Measurements from ENCODE around the gene THEM5.

Gene THEM5

DNA sequence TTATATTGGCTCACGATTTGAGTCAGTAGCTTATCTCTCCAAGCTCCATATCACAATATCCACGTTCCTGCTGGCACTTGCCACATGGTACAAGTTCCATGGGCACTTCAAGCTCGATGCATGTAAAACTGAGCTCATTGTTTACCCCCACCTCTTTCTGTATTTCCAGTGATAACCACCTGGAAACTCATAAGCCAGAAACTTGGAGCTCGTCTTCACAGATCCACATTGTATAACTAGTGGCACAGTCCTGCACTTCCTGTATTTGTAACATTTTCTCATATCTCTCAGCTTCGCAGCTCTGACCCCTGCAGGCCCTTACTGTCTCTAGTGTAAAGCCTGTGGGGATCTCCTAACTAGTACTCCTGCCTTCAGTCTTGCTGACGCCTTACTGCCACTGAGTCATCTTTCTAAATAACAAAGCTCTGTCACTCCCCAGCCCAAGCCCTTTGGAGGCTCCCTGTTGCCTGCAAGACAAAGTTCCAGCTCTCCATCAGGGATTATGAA lies 7.4 kb downstream of the THEM5 start:
- intact Hi-C loops (cut with DNase I), result no loop called here
- DNase-seq, result peak in 1 of 10 donors; percentile 9

DNA sequence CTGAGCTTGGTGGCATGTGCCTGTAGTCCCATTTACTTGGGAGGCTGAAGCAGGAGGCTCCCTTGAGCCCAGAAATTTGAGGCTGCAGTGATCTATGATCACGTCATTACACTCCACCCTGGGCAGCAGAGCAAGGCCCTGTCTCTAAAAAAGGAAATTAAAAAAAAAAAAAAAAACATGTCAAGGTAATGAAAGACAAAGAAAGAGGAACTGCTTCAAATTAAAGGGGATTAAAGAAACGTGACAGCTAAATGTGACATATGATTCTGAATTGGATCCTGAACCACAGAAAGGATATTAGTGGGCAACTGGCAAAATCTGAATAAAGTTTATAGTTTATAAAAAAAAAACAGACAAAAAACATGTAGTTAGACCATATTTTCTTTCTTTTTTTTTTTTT lies 10.1 kb downstream of the THEM5 start:
- intact Hi-C loops (cut with DNase I), result no loop called here
- DNase-seq, result no peak

DNA sequence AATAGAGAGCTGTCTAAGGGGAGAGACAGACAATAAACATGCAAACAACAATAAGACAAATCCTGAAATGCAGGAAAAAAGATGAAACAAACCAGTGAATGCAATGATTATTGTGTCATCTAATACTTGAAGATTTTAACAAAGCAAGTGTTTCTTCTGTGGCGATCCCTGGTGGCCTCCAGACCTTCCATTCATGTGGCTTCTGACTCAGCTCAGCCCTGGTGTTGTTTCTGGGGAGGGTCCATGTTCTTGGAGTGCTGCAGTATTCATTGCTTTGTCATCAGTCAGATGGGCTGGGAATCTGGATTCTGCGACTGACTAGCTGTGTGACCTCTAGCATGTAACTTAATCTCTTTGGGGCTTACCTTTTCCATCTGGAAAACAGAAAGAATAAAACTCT lies 12.4 kb downstream of the THEM5 start:
- peak in 2 of 10 donors; percentile 23 to 59 for DNase-seq
- intact Hi-C loops (cut with DNase I), result no loop called here

DNA sequence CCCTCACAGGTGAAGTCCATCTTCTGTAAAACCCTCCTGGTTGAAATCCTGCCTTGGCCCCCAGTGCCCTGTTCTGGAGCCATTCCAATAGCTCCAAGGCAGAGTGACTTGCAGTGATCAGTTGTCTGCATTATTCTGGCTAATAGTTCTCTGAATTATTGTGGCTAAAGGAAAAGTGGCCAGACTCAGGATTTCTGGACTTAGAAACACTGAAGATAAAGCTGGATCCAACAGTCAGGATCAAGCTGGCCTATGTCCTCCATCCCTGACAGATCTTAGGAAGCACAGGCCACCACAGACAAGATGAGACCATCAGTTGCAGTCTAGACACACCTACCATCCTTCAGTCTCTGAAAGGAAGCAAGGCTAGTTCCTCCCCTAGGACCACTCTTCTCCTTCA lies 13.1 kb downstream of the THEM5 start:
- DNase-seq, result no peak
- intact Hi-C loops (cut with DNase I), result no loop called here

DNA sequence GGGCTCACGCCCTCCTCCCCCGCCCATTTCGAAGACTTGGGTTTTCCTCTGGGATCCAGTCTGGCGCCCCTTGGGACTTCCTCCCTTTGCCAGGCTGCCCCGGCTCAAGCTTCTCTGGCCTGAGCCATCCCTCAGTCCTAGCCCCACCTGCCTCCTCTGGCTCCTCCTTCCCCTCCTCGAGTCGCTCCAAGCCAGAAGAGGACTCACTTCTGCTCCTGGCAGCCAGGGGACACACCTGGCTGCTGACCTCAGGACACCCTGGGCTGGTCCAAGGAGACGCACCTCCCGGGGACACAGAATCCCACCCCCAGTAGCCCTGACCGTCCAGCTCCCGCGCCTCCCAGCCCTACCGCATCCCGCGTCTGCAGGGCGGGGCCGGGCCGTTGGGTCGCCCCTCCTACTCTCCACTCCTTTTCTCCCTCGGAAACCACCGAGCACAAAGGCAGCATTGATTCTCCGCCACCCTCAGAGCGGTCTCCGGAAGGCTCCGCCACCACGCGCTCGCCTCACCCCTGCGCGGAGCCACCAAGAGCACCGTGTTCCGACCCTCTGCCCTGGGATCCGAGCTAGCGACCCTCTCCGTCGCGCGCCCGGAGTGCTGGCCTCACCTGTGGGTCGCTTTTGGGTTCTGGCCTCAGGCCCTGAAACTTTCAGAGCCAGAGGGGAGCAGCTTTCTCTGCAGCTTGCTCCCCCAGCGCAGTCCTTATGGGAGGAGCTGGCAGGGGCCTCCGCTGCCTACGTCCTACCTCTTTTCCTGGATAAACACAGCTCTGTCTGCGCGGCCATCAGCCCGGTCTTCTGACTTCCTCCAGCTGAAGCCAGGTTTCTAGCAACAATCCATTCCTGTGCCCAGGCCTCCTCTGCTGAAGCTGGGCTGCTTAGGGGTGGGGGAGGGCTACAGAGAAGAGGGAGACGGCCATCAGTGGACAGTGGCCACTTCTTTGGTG lies 13.8 kb downstream of the THEM5 start, which contains the start of gene C2CD4D:
Gene C2CD4D (minus strand): TSS at position 364 of the 947 bp plus-strand sequence. CDS start 831 bp downstream, outside the sequence.
- intact Hi-C loops (cut with DNase I), result loop anchor here (1.0 to 10.0 kb wide), 3 partner anchors 49 to 305 kb away; partner anchors contain the start of genes MRPL9 and TDRKH
- peak; percentile 65 to 97 (median 82) for DNase-seq

DNA sequence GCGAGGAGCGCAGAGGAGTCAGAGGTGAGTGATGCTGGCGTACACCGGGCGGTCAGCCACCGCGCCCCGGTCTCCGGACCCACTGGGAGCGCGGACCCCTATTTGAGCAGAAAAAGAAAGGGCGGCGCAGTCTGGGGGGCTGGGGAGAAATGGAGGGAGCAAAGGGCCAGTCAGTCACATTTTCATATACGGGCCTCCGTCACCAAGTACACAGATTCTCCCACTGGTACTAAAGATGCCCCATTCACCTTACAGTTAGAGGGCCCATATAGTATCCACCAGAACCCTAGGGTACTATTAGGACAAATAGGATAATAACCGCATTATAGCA lies 14.5 kb downstream of the THEM5 start:
- intact Hi-C loops (cut with DNase I), result loop anchor here (1.0 to 10.0 kb wide), 3 partner anchors 49 to 304 kb away; partner anchors contain the start of genes MRPL9 and TDRKH

DNA sequence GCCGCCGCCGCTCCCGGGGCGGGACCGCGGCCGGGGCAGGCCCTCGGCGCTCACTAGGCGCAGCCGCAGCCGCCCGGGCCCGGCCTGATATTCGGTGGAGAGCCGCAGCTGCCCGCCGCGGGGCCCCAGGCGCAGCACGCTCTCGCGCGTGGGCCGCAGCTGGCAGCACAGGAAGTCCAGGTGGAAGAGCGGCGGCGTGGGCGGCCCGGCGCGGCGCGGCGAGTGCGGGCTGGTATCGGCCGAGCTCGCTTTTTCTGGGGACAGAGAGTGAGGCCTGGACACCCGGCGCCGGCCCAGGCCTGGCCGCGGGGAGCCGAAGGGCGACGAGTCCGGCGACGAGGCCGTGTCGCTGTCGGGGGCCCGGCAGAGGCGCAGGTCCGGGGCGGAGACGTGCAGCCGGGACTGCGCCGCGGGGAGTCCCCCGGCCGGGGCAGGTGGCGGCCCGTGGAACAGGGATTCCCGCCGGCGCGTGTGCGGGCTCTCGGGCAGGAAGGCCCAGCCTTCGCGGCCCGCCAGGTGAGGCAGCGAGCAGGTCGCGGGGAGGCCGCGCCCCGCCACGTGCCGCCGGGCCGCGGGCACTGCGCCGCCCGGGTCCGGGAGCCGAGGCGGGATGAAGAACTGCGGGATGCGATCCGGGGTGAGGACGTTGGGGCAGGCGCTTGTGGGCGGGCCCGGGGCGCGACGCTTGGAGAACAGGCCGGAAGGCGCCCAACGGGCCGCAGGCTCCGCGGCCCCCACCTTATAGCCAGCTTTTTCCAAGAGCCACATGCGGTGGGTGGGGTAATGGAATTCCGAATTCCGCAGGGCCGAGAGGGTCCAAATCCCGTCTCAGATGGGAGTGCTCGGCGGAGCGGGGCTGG lies 15.1 kb downstream of the THEM5 start:
- intact Hi-C loops (cut with DNase I), result loop anchor here (1.0 to 10.0 kb wide), 3 partner anchors 48 to 304 kb away; partner anchors contain the start of genes MRPL9 and TDRKH
- DNase-seq, result peak in 5 of 10 donors; percentile 21 to 86 (median 38)

More for the DNA sequence above, 14.5 kb downstream of the THEM5 start:
- peak in 1 of 10 donors; percentile 62 for DNase-seq

DNA sequence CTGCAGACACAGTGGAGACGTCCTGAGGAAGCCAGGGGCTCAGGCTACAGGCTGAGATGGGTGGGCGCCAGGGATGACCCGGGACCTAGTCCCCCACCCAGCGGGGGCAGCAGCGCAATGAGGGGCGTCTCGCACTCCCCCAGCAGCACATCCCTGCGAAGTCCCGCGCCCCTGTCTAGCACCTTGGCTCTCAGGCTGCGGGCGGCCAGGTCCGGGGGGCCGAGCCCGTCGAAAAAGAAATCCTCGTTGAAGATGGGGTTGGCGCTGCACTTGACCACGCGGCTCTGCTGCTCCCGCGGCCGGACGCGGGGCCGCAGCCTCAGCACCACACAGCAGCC lies 15.7 kb downstream of the THEM5 start:
- intact Hi-C loops (cut with DNase I), result loop anchor here (10.0 kb wide), 2 partner anchors 73 to 303 kb away; partner anchors contain the start of gene MRPL9
- peak in 1 of 10 donors; percentile 70 for DNase-seq

DNA sequence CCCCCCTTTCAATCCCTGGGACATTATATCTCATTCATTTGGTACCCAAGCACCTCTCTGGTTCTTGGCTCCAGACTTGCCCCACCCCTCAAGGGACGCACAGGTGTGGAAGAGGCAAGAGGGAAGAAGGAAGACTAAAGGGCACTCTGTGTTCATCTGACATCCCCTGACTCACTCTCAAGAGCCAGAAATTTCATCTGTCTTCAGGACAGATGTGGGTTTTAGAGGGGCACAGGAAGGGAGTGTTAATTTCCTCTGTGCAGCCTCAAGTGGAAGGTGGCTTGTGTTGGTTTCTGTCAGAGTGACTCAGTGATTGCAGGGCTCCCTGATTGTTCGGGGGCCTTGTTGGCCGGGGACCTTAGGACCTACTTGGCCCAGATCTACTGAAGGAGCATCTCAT lies 16.3 kb downstream of the THEM5 start:
- intact Hi-C loops (cut with DNase I), result loop anchor here (10.0 kb wide), 2 partner anchors 72 to 302 kb away; partner anchors contain the start of gene MRPL9
- no peak for DNase-seq

DNA sequence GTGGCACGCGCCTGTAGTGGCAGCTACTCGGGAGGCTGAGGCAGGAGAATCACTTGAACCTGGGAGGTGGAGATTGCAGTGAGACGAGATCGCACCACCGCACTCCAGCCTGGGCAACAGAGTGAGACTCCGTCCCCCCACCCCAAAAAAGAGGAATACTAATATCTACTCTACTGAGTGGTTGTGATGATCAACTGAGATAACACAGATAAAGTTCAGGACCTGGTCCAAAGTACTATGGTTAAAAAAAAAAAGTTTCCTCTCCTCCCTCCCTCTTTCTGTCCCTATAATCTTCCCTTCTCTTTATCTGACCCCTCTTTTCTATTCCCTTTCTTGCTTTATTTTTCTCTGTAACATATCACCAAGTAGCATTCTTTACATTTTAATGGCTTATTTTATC lies 17.9 kb downstream of the THEM5 start:
- intact Hi-C loops (cut with DNase I), result loop anchor here (10.0 kb wide), 2 partner anchors 71 to 301 kb away; partner anchors contain the start of gene MRPL9
- no peak for DNase-seq

DNA sequence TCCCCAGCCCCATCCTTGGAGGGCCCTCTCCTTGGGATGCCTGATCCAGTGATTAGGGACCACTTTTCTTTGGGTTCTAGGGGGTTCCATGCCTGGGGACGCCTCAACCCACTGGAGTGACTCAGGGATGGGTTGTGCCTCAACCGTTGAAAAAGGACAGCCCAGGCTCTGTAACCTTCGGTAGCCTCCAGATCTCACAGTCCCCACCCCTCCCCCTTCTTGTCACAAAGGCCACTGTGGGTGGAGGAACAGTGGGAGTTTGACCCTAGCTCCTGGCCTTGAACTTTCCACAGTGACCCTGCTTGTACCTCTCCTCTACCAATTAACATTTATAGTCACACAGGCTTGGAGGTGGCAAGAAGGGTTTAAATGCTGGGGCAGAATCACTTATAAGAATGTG lies 19.3 kb downstream of the THEM5 start:
- intact Hi-C loops (cut with DNase I), result loop anchor here (10.0 kb wide), 2 partner anchors 69 to 299 kb away; partner anchors contain the start of gene MRPL9
- peak in 1 of 10 donors; percentile 49 for DNase-seq

DNA sequence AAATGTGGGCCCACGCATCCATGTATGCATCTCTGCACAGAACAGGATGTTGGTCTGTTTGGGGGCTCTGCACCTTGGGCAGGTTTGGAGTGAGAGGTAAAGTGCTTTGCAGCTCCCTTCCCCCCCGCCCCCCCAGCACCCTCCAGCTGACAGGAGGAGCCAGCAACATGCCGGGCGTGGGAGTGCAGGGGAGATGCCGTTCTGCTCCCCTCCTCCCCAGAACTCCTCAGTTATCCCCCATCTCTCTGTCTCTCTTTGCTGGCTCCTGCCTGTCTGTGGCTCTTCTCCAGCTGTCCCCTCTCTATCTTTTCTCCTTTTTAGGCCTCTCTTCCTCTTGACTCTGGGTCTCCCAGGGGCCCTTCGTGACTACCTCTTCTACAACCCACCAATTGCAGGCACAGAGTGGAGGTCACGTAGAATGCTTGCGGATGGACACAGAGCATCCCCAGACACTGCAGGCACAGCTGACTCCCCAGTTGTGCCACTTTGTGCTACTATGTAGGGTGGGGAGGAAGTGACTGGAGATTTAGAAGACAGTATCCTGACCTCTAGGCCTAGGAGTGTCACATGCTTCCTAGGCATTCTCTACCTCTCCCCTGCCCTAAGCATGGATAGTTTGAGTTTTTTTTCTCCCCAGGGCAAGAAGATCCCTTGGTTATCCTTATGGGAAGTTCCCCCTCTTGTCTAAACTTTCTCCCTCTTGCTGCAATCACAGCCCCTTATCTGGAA lies 20.2 kb downstream of the THEM5 start:
- DNase-seq, result peak in 1 of 10 donors; percentile 33
- intact Hi-C loops (cut with DNase I), result loop anchor here (10.0 kb wide), 2 partner anchors 69 to 299 kb away; partner anchors contain the start of gene MRPL9

DNA sequence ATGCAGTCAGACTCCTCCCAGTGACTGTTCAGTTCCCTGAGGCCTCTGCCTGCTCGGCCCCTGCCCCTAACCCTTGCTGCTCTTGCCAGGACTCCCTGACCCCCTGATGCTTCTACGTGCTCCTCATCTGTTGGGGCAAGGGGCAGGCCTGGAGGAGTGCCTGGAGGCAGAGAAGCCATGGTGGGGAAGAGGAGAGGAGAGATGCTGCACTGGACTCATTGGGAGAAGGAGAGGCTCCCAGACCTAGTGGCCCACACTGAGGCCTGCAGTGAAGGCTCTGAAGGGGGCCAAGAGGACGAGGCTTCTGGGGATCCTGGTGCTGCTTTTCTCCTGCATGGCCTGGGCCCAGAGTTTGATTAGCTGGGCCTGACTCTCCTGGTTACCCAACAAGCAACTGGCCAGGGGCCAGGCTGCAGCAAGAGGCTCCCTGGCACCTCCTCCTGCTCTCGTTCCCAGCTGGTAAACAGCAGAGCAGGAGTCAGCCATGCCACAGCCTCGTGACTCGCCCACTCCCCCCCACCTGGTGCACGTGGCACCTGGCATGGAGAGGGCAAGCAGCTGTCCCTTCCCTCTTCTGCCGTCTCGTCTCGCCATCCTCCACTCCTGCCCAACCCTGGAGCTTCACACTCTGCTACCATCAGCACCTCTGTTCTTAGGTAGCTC lies 21.1 kb downstream of the THEM5 start:
- DNase-seq, result peak in 8 of 10 donors; percentile 21 to 90 (median 46)
- intact Hi-C loops (cut with DNase I), result loop anchor here (10.0 kb wide), 2 partner anchors 68 to 298 kb away; partner anchors contain the start of gene MRPL9

DNA sequence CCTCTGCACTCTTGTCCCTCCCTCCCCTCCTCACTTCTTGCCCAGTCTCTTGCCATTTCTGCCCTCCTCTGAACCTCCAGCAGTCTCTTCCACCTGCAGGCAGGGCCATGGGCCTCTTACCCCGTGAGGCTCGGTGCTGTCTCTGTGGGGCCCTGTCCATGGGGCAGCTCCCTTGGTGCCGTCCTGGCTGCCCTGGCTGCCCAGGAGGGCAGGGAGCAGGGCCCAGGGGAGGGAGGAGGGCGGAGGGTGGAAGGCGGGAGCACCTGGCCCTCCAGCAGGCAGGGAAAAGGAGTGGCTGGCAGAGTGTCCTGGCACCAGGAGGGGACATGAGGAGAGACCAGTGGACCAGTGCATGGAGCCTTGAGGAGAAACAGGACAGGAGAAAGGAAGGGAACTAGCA lies 21.9 kb downstream of the THEM5 start, which contains the start of gene RORC:
Gene RORC (minus strand): TSS at position 198 of the 400 bp plus-strand sequence. CDS start 38 bp downstream, at position 160.
- intact Hi-C loops (cut with DNase I), result loop anchor here (10.0 kb wide), 2 partner anchors 67 to 297 kb away; partner anchors contain the start of gene MRPL9
- DNase-seq, result peak in 1 of 10 donors; percentile 51

DNA sequence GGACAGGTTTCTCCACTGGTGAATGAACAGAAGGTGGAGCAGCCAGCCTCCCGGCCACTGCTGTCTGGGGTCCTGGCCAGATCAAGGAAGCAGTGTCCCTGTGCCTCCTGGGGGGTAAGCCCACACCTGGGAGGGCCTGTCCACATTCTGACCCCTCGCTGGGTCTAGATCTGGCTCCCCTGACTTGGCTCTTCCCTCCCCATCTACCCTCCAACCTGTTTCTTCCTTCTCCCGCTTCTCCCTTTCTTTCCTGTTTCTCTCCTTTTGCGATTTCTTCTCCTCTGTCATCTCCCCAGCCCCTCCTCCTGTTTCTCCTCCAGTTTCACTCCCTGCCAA lies 22.3 kb downstream of the THEM5 start:
- intact Hi-C loops (cut with DNase I), result loop anchor here (10.0 kb wide), 2 partner anchors 66 to 296 kb away; partner anchors contain the start of gene MRPL9
- peak in 1 of 10 donors; percentile 15 for DNase-seq

DNA sequence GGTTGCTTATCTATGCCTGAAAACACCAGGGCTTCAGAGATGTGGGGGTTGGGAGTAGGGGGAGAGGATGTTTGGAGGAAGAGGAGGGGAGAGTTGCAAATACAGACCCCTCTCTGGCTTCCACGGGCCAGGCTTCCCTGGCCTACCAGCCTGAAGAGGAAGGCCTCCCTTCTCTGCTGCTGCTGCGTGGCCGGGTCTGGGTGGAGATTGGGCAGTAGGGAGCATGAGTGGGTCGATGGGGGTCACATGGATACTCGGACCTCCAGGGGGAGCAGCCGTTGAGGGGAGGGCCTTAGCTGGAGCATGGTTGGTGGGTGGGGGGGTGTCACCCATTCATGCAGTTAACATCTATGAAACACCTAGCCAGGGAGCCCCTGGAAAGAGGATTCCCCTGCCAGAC lies 23.5 kb downstream of the THEM5 start:
- intact Hi-C loops (cut with DNase I), result loop anchor here (10.0 kb wide), 2 partner anchors 65 to 295 kb away; partner anchors contain the start of gene MRPL9
- peak in 1 of 10 donors; percentile 45 for DNase-seq

DNA sequence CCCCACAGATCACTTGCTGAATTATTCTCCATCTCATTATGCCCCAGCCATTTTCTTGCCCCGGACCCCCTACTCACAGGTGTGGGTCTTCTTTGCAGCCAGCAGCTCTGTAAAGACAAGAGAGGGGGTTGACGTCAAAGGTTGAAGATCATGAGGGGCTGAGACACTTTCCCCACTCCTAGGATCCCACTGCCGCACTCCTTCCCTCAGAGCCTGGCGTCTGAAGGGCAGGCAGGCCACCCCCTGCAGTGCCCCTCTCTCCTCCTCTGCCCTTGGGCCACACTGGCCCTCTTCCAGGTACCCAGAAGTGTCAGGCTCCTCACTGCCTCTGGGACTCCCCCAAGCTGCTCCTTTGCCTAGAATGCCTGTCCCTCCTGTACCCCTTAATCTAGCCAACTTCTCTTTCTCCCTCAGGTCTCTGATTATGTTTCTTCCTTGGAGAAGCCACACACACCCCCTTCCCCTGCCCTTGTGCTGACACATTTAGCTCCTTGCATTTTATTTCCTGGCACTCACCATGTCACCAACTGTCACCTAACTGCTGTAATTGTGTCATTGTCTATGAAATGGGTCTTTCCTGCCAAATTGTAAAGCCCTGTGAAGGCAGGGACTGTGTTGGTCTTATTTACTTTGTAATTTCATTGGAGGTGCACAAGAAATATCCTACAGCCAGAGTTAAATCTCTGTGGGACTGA lies 24.0 kb downstream of the THEM5 start:
- intact Hi-C loops (cut with DNase I), result loop anchor here (10.0 kb wide), 2 partner anchors 65 to 295 kb away; partner anchors contain the start of gene MRPL9
- DNase-seq, result peak in 1 of 10 donors; percentile 62

DNA sequence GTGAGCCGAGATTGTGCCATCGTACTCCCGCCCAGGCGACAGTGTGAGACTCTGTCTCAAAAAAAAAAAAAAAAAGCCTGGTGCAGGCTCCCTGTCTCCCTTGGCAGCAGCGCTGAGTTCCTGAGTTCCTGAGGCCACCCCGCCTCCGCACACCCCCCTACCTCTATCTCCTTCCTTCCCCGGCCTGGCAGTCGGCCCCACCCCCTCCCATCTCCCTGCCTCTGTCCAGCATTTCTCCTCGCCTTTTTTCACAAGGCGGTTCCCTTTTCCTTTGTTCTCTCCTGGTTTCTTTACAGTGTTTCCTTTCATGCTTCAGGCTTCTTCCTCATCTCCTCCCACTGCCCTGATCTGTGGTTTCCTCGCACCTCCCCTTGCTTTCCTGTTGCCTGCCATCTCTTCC lies 24.6 kb downstream of the THEM5 start:
- intact Hi-C loops (cut with DNase I), result no loop called here
- DNase-seq, result peak in 1 of 10 donors; percentile 82

Measured in posterior cingulate gyrus (tissue), 11 donors.